Large intestine (tissue), 12 donors: Measurements from ENCODE around the gene IGSF1. TPM values are rescaled to one million over a fixed set of nuclear protein-coding genes. Genes with fewer than 3 reads are reported as not detected.
A peak's percentile ranks its signal among the peaks of the same experiment; 100 is the strongest.

Experiments
- DNase-seq, 2 donors: peaks; one replicate each; pipeline versions ENCODE4 v3.0.0 to v3.0.0-alpha.2; 2013
- H3K27ac ChIP-seq: one replicate; pipeline ENCODE4 v1.5.1; 2013; ENCODE audit warnings: low read length
- H3K27me3 ChIP-seq: 2 replicates; pipeline ENCODE4 v1.6.1; 2013; ENCODE audit warnings: low read length; ENCODE audit not compliant: control insufficient read depth, insufficient read depth
- H3K36me3 ChIP-seq: 2 replicates; pipeline ENCODE4 v1.6.1; 2013; ENCODE audit warnings: low read length; ENCODE audit not compliant: control insufficient read depth, insufficient read depth
- H3K4me1 ChIP-seq: one replicate; pipeline ENCODE4 v1.6.1; 2013; ENCODE audit warnings: low read length; ENCODE audit not compliant: control insufficient read depth, insufficient read depth
- H3K4me3 ChIP-seq: one replicate; pipeline ENCODE4 v1.5.1; 2013; ENCODE audit warnings: low read length
- H3K9me3 ChIP-seq: one replicate; pipeline ENCODE4 v1.6.1; 2013; ENCODE audit warnings: mild to moderate bottlenecking, low read depth, low read length, moderate library complexity; ENCODE audit not compliant: control insufficient read depth
- WGBS: methylation state at CpG from one replicate; pipeline ENCODE4 v1.1.5; 2013; ENCODE audit warnings: low lambda C conversion rate; ENCODE audit not compliant: insufficient coverage; 5-methylcytosine and 5-hydroxymethylcytosine counted together
- long read RNA-seq, 11 donors: transcript quantifications; one replicate each; lab custom pipeline, GENCODE V29; 2026
- polyA plus RNA-seq: library from polyadenylated mRNA; unstranded; fragments of 120-200 nt; gene quantifications from one replicate; pipeline ENCODE4 v1.2.1, GENCODE V29; 2013

Gene IGSF1
- 12.3 TPM for polyA plus RNA-seq
- long read RNA-seq, donor 1, full-length matches to known transcripts: 1 of 1 reads
- long read RNA-seq, donor 1, partial matches to known transcripts: 0 of 1 reads
- long read RNA-seq, donor 1, other reads (novel, unspliced or antisense): 0 of 1 reads
- long read RNA-seq, donor 2: 0 reads
- long read RNA-seq, donor 3, partial matches to known transcripts: 0 of 3 reads
- long read RNA-seq, donor 3, other reads (novel, unspliced or antisense): 0 of 3 reads
- long read RNA-seq, donor 4: 0 reads
- long read RNA-seq, donor 5, partial matches to known transcripts: 0 of 1 reads
- long read RNA-seq, donor 5, other reads (novel, unspliced or antisense): 0 of 1 reads
- long read RNA-seq, donor 6, partial matches to known transcripts: 0 of 1 reads
- long read RNA-seq, donor 6, other reads (novel, unspliced or antisense): 0 of 1 reads
- long read RNA-seq, donor 7, full-length matches to known transcripts: 2 of 2 reads
- long read RNA-seq, donor 7, partial matches to known transcripts: 0 of 2 reads
- long read RNA-seq, donor 7, other reads (novel, unspliced or antisense): 0 of 2 reads
- long read RNA-seq, donor 8, full-length matches to known transcripts: 1 of 1 reads
- long read RNA-seq, donor 8, partial matches to known transcripts: 0 of 1 reads
- long read RNA-seq, donor 8, other reads (novel, unspliced or antisense): 0 of 1 reads
- long read RNA-seq, donor 9, partial matches to known transcripts: 0 of 1 reads
- long read RNA-seq, donor 9, other reads (novel, unspliced or antisense): 0 of 1 reads
- long read RNA-seq, donor 10, full-length matches to known transcripts: 3 of 3 reads
- long read RNA-seq, donor 10, partial matches to known transcripts: 0 of 3 reads
- long read RNA-seq, donor 10, other reads (novel, unspliced or antisense): 0 of 3 reads
- long read RNA-seq, donor 11: 0 reads

GRCh38 chrX:131288738-131289511, at the start of gene IGSF1:
IGSF1 (minus strand) TSS chrX:131289306; CDS start chrX:131286674, 2,632 bp downstream.
- no peaks in the 10 kb centered on the region for H3K27me3 ChIP-seq
- H3K27ac ChIP-seq: no peak within 1 kb of the TSS
- peaks cover 8% of the 10 kb centered on the region for H3K4me1 ChIP-seq
- peak; percentile 24 to 41 for DNase-seq
- WGBS: no CpG with 5 or more reads among the region's 32 CpGs
- no peaks in the 10 kb centered on the region for H3K36me3 ChIP-seq
- H3K9me3 ChIP-seq: no peaks in the 10 kb centered on the region
- peak within 1 kb of the TSS; percentile 40 for H3K4me3 ChIP-seq

GRCh38 chrX:131332331-131332730, 43.2 kb upstream of the IGSF1 start:
- H3K36me3 ChIP-seq: no peaks in the 10 kb centered on the region
- DNase-seq: peak; percentile 12 to 30

DNA sequence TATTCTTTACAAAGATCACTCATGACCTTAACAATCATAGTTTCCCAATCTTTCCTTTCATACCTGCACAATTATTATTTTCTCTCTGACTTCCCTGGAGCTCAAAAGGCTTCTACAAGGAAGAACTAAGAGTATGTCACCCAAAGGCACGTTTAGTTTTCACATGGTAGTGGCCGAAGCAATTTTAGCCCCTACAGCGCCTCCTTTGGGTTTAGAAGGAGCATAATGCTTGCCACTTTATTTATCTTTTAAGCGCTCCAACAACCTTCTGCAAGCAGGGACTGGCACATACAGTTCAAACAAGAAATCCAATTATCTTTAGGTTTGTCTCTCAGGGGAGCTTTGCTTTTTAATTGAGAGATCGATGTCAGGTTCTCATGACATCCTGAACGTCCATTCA, 42.0 kb upstream of the IGSF1 start:
- no peak overlapping the region for H3K4me3 ChIP-seq
- H3K27ac ChIP-seq: no peak overlapping the region
- no peak for DNase-seq
- no CpG with 5 or more reads among the region's 6 CpGs for WGBS
- no peaks in the 10 kb centered on the region for H3K9me3 ChIP-seq
- no peaks in the 10 kb centered on the region for H3K4me1 ChIP-seq
- no peaks in the 10 kb centered on the region for H3K27me3 ChIP-seq
- no peaks in the 10 kb centered on the region for H3K36me3 ChIP-seq

More at GRCh38 chrX:131332331-131332730, 43.2 kb upstream of the IGSF1 start:
- WGBS: no CpG with 5 or more reads among the region's 3 CpGs
- Histone ChIP-seq H3K27me3 (no peaks in the 10 kb centered on the region), H3K9me3 (no peaks in the 10 kb centered on the region), H3K27ac (no peak overlapping the region), H3K4me3 (no peak overlapping the region), H3K4me1 (no peaks in the 10 kb centered on the region)

DNA sequence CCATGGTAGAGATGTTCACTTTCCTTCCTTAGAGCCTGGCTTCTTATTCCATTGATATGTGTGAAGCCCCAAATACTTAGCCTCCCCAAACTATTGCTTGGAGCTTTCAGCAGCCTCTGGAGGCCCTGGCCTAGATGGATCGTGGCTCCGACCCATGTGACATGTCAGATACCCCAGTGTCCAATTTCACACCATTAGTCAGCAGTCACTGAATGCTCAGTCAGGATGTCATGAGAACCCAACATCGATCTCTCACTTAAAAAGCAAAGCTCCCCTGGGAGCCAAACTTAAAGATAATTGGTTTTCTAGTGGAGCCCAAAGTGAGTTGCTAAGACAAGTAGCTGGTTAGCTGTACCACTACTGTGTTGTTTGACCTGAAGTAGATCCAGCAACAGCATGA, 41.6 kb upstream of the IGSF1 start:
- H3K9me3 ChIP-seq: no peaks in the 10 kb centered on the region
- no peaks in the 10 kb centered on the region for H3K4me1 ChIP-seq
- no peaks in the 10 kb centered on the region for H3K27me3 ChIP-seq
- H3K36me3 ChIP-seq: no peaks in the 10 kb centered on the region
- DNase-seq: no peak
- no peak overlapping the region for H3K27ac ChIP-seq
- H3K4me3 ChIP-seq: no peak overlapping the region
- no CpG with 5 or more reads among the region's 3 CpGs for WGBS

DNA sequence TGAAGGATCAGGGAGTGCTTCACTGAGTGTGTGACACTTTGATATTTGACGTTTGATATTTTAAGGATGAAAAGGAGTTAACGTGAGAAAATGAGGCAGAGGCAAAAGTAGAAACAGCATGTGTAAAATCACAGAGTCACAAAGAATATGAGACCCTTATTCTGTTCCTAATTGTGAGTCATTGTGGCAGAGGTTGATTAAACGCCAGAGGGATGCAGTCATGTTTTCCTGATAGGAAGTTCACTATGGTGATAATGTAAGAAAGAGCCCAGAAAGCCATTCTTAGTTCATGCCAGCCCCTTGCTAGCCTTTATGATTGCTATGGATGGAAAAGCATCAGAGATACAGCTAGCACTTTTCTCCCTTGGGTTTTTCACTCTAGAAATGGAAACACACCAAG, 33.5 kb upstream of the IGSF1 start:
- Histone ChIP-seq H3K9me3 (no peaks in the 10 kb centered on the region), H3K27ac (no peak overlapping the region), H3K4me1 (no peaks in the 10 kb centered on the region), H3K36me3 (no peaks in the 10 kb centered on the region), H3K27me3 (no peaks in the 10 kb centered on the region), H3K4me3 (no peak overlapping the region)
- no CpG with 5 or more reads among the region's 3 CpGs for WGBS
- DNase-seq: no peak

GRCh38 chrX:131317326-131317725, 28.2 kb upstream of the IGSF1 start:
- Histone ChIP-seq H3K9me3 (no peaks in the 10 kb centered on the region), H3K4me1 (no peaks in the 10 kb centered on the region), H3K4me3 (no peak overlapping the region), H3K27me3 (no peaks in the 10 kb centered on the region), H3K27ac (no peak overlapping the region), H3K36me3 (no peaks in the 10 kb centered on the region)
- no peak for DNase-seq
- WGBS: no CpG with 5 or more reads among the region's 4 CpGs

DNA sequence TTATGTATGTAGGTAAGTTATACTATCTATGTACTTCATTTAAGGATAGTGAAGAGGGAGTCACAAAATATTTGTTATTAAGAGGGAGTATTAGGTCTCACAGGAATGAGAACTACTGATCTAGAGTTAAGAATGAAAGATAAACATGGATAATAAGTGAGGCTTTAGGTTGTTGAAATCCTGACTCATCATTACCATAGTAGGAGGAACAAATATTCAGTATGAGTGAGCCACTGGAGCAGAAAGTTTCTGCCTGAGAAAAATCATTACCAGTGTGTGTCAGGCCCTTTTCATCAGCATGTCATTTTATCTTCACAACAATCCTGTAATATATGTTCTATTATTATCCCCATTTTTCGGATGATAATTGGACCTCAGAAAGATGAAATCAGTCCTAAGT, 27.2 kb upstream of the IGSF1 start:
- no peak for DNase-seq
- H3K27ac ChIP-seq: no peak overlapping the region
- no peak overlapping the region for H3K4me3 ChIP-seq
- no CpG with 5 or more reads among the region's 1 CpG for WGBS
- H3K27me3 ChIP-seq: no peaks in the 10 kb centered on the region
- H3K4me1 ChIP-seq: no peaks in the 10 kb centered on the region
- no peaks in the 10 kb centered on the region for H3K36me3 ChIP-seq
- H3K9me3 ChIP-seq: no peaks in the 10 kb centered on the region

GRCh38 chrX:131308980-131309379, 19.9 kb upstream of the IGSF1 start:
- H3K27me3 ChIP-seq: no peaks in the 10 kb centered on the region
- H3K4me3 ChIP-seq: no peak overlapping the region
- H3K27ac ChIP-seq: no peak overlapping the region
- H3K9me3 ChIP-seq: no peaks in the 10 kb centered on the region
- H3K4me1 ChIP-seq: no peaks in the 10 kb centered on the region
- no peaks in the 10 kb centered on the region for H3K36me3 ChIP-seq
- DNase-seq: no peak

- no peak for DNase-seq
- no peaks in the 10 kb centered on the region for H3K4me1 ChIP-seq
- H3K27ac ChIP-seq: no peak overlapping the region
- no peaks in the 10 kb centered on the region for H3K27me3 ChIP-seq
- H3K9me3 ChIP-seq: no peaks in the 10 kb centered on the region
- WGBS: no CpG with 5 or more reads among the region's 1 CpG
- no peak overlapping the region for H3K4me3 ChIP-seq
- H3K36me3 ChIP-seq: no peaks in the 10 kb centered on the region
Measured at GRCh38 chrX:131306601-131307000, 17.5 kb upstream of the IGSF1 start.

DNA sequence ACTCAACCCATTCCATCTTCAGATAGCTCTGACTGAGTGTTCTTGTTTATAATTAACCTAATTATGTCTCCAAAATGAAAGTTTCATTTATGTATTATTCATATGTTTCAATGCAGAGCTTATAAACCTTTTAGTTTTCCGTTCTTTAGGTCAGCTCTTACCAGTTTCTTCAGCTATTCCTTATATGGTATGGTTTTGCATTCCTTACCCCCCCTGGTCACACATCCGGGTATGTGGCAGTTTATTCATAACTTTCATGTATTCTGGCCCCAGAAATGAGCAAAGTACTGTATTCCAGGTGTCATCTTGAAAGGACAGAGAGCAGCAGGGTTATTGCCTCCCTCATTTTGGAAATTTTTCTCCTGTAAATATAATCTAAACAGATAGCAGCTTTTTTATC, 16.8 kb upstream of the IGSF1 start:
- Histone ChIP-seq H3K4me1 (no peaks in the 10 kb centered on the region), H3K4me3 (no peak overlapping the region), H3K27me3 (no peaks in the 10 kb centered on the region), H3K9me3 (no peaks in the 10 kb centered on the region), H3K36me3 (no peaks in the 10 kb centered on the region), H3K27ac (no peak overlapping the region)
- DNase-seq: no peak
- 100% methylated on average over 1 of the region's 2 CpGs for WGBS
